Astrocyte (in vitro differentiated cells and primary cell): ENCODE results near the gene COLEC11. TPM values are rescaled to one million over a fixed set of nuclear protein-coding genes. Genes with fewer than 3 reads are reported as not detected.

Experiments
- DNase-seq: peaks from one replicate; pipeline ENCODE4 v3.0.0-alpha.2; 2010; ENCODE audit warnings: low read depth
- FAIRE-seq: peaks from 2 replicates; lab custom pipeline; 2011; peaks lifted over from hg19 to GRCh38; lab: Jason Lieb, UNC
- H2AFZ ChIP-seq: 2 replicates; pipeline ENCODE4 v1.6.0; 2012; ENCODE audit warnings: low read depth, low read length, inconsistent platforms
- H3K27ac ChIP-seq: 2 replicates; pipeline ENCODE4 v1.5.1; 2011; ENCODE audit warnings: low read depth, low read length, inconsistent platforms
- H3K27me3 ChIP-seq: 2 replicates; pipeline ENCODE4 v1.6.0; 2011; ENCODE audit warnings: low read length, inconsistent platforms; ENCODE audit not compliant: insufficient read depth
- H3K36me3 ChIP-seq: 2 replicates; pipeline ENCODE4 v1.5.1; 2011; ENCODE audit warnings: low read length, inconsistent platforms; ENCODE audit not compliant: insufficient read depth
- H3K4me1 ChIP-seq: 2 replicates; pipeline ENCODE4 v1.5.1; 2011; ENCODE audit warnings: low read length, inconsistent platforms; ENCODE audit not compliant: insufficient read depth
- H3K4me2 ChIP-seq: 2 replicates; pipeline ENCODE4 v1.6.0; 2012; ENCODE audit warnings: low read length, inconsistent platforms
- H3K4me3 ChIP-seq: 2 replicates; pipeline ENCODE4 v1.5.1; 2011; ENCODE audit warnings: low read depth, mild to moderate bottlenecking, low read length, inconsistent platforms; ENCODE audit not compliant: insufficient read depth
- H3K79me2 ChIP-seq: 2 replicates; pipeline ENCODE4 v1.6.0; 2012; ENCODE audit warnings: mild to moderate bottlenecking, low read length, inconsistent platforms; ENCODE audit not compliant: insufficient read depth
- H3K9ac ChIP-seq: 2 replicates; pipeline ENCODE4 v1.6.0; 2012; ENCODE audit warnings: mild to moderate bottlenecking, low read length, inconsistent platforms
- H3K9me3 ChIP-seq: 2 replicates; pipeline ENCODE4 v1.5.1; 2012; ENCODE audit warnings: low read depth, mild to moderate bottlenecking, low read length, inconsistent platforms; ENCODE audit not compliant: insufficient read depth
- H4K20me1 ChIP-seq: 2 replicates; pipeline ENCODE4 v1.6.0; 2012; ENCODE audit warnings: low read length, inconsistent platforms; ENCODE audit not compliant: insufficient read depth
- H3K27ac Mint-ChIP-seq: one replicate; pipeline ENCODE4 v1.8.0; 2021; ENCODE audit warnings: mild to moderate bottlenecking, mixed read lengths; ENCODE audit not compliant: unreplicated experiment
- H3K27me3 Mint-ChIP-seq: one replicate; pipeline ENCODE4 v1.8.0; 2021; ENCODE audit warnings: low read depth, mixed read lengths; ENCODE audit not compliant: unreplicated experiment
- H3K36me3 Mint-ChIP-seq: one replicate; pipeline ENCODE4 v1.8.0; 2021; ENCODE audit warnings: low read depth, mixed read lengths; ENCODE audit not compliant: unreplicated experiment
- H3K4me1 Mint-ChIP-seq: one replicate; pipeline ENCODE4 v1.8.0; 2021; ENCODE audit warnings: low read depth, mixed read lengths; ENCODE audit not compliant: unreplicated experiment
- H3K4me3 Mint-ChIP-seq: one replicate; pipeline ENCODE4 v1.8.0; 2021; ENCODE audit warnings: mild to moderate bottlenecking, moderate library complexity, mixed read lengths; ENCODE audit not compliant: unreplicated experiment
- H3K9me3 Mint-ChIP-seq: one replicate; pipeline ENCODE4 v1.8.0; 2021; ENCODE audit warnings: mild to moderate bottlenecking, mixed read lengths; ENCODE audit not compliant: unreplicated experiment
- CTCF ChIP-seq: IDR thresholded peaks from 2 replicates; pipeline ENCODE4 v1.5.1; 2011; ENCODE audit warnings: low read depth, mild to moderate bottlenecking, inconsistent platforms, low read length, moderate library complexity; ENCODE audit not compliant: insufficient read depth
- EZH2 ChIP-seq: IDR thresholded peaks from 2 replicates; pipeline ENCODE4 v1.6.1; 2012; ENCODE audit warnings: mild to moderate bottlenecking, low read length, inconsistent platforms; ENCODE audit not compliant: insufficient read depth
- total RNA-seq: library from RNA; stranded (reverse); gene quantifications from 2 replicates; pipeline ENCODE4 v1.2.1, GENCODE V29; 2021

COLEC11 gene
- total RNA-seq, 1 donor from 2014 or later: not detected

- H3K79me2 ChIP-seq: peaks cover 27% of the 10 kb centered on the region
Observed at GRCh38 chr2:3584076-3584475, 10.8 kb upstream of the COLEC11 start.

GRCh38 chr2:3584608-3585260 lies 10.2 kb upstream of the COLEC11 start:
- no peaks in the 10 kb centered on the region for H3K27me3 ChIP-seq
- Mint-ChIP-seq H3K36me3 (peaks cover 17% of the 10 kb centered on the region), H3K27me3 (no peaks in the 10 kb centered on the region), H3K4me3 (no peak overlapping the region), H3K9me3 (peaks cover 5% of the 10 kb centered on the region), H3K27ac (no peak overlapping the region), H3K4me1 (peaks cover 3% of the 10 kb centered on the region)
- TF ChIP-seq EZH2: no peak
- no peak for TF ChIP-seq CTCF
- no peak for FAIRE-seq
- H3K4me3 ChIP-seq: no peak overlapping the region
- peaks cover 20% of the 10 kb centered on the region for H3K79me2 ChIP-seq
- no peak overlapping the region for H2AFZ ChIP-seq
- peaks cover 3% of the 10 kb centered on the region for H3K4me1 ChIP-seq
- H3K9me3 ChIP-seq: no peaks in the 10 kb centered on the region
- H3K36me3 ChIP-seq: peaks cover 30% of the 10 kb centered on the region
- no peak overlapping the region for H3K27ac ChIP-seq
- H4K20me1 ChIP-seq: peaks cover 30% of the 10 kb centered on the region
- no peak for DNase-seq
- peak overlapping the region; percentile 46 for H3K4me2 ChIP-seq
- peak overlapping the region; percentile 18 for H3K9ac ChIP-seq

More at GRCh38 chr2:3584076-3584475, 10.8 kb upstream of the COLEC11 start:
- Histone ChIP-seq H3K4me2 (no peak overlapping the region), H3K9me3 (no peaks in the 10 kb centered on the region), H3K27ac (no peak overlapping the region), H3K9ac (no peak overlapping the region), H4K20me1 (peaks cover 36% of the 10 kb centered on the region), H3K4me3 (no peak overlapping the region), H3K27me3 (no peaks in the 10 kb centered on the region), H3K36me3 (peaks cover 36% of the 10 kb centered on the region), H3K4me1 (peaks cover 7% of the 10 kb centered on the region), H2AFZ (no peak overlapping the region)
- H3K4me1 Mint-ChIP-seq: peaks cover 8% of the 10 kb centered on the region
- no peaks in the 10 kb centered on the region for H3K27me3 Mint-ChIP-seq
- peaks cover 12% of the 10 kb centered on the region for H3K36me3 Mint-ChIP-seq
- FAIRE-seq: no peak
- no peak for DNase-seq
- no peak for TF ChIP-seq EZH2
- no peak for TF ChIP-seq CTCF
- no peak overlapping the region for H3K4me3 Mint-ChIP-seq
- H3K9me3 Mint-ChIP-seq: no peaks in the 10 kb centered on the region
- no peak overlapping the region for H3K27ac Mint-ChIP-seq
